Measurements from ENCODE around the gene CASP12. TPM values are rescaled to one million over a fixed set of nuclear protein-coding genes. Genes with fewer than 3 reads are reported as not detected.

CASP12 gene
- total RNA-seq, 2 donors from 2014 or later, result not detected

DNA sequence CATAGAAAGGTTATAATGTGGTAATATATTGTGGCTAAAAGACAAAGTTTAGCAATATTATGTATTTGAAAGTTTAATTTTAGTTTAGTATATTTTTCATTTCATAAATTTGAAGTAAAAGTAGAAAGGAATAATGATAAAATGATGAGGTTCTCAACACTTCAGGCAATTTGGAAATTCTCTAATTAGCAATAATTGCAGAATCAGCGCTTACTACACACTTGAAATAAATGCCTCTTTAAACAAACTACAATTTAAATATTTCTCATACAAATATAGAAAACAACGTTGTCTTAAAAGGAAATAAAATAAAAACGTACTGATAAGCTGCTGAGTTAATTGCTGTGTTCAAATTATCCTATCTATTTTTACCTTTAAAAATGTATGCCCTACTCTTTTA, 25.9 kb downstream of the CASP12 start:
- no peaks in the 10 kb centered on the region for H3K36me3 Mint-ChIP-seq (ENCODE audit: low read depth)
- ATAC-seq (replicated peaks), result no peak
- peaks cover 13% of the 10 kb centered on the region for H3K4me1 Mint-ChIP-seq
- H3K4me3 Mint-ChIP-seq, result no peak overlapping the region
- no peaks in the 10 kb centered on the region for H3K27me3 Mint-ChIP-seq
- H3K9me3 Mint-ChIP-seq, result no peaks in the 10 kb centered on the region
- H3K27ac Mint-ChIP-seq, result no peak overlapping the region

DNA sequence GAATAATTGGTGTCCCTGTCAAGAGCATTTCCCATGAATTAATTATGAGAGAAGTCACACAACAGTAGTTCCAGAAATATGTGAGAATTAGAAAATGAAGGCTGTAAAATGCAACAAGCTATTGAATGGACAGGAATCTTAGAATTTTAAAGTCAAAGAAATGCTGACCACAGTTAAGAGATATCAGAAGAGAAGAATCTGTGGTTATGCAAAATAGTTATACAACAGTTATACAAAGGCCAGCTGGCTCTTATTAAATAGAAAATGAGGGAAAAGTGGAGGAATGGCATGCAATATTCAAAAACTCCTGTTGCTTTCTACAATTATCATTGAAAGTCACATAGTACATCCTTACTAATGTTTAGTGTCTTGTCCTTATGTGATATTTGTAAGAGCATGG, 27.4 kb downstream of the CASP12 start:
- Mint-ChIP-seq H3K27me3 (no peaks in the 10 kb centered on the region), H3K4me1 (peaks cover 5% of the 10 kb centered on the region), H3K4me3 (no peak overlapping the region), H3K9me3 (no peaks in the 10 kb centered on the region), H3K27ac (no peak overlapping the region), H3K36me3 (ENCODE audit: low read depth) (no peaks in the 10 kb centered on the region)
- no peak for ATAC-seq (replicated peaks)

GRCh38 chr11:104866815-104867214, 31.4 kb downstream of the CASP12 start:
- H3K4me3 Mint-ChIP-seq, result no peak overlapping the region

DNA sequence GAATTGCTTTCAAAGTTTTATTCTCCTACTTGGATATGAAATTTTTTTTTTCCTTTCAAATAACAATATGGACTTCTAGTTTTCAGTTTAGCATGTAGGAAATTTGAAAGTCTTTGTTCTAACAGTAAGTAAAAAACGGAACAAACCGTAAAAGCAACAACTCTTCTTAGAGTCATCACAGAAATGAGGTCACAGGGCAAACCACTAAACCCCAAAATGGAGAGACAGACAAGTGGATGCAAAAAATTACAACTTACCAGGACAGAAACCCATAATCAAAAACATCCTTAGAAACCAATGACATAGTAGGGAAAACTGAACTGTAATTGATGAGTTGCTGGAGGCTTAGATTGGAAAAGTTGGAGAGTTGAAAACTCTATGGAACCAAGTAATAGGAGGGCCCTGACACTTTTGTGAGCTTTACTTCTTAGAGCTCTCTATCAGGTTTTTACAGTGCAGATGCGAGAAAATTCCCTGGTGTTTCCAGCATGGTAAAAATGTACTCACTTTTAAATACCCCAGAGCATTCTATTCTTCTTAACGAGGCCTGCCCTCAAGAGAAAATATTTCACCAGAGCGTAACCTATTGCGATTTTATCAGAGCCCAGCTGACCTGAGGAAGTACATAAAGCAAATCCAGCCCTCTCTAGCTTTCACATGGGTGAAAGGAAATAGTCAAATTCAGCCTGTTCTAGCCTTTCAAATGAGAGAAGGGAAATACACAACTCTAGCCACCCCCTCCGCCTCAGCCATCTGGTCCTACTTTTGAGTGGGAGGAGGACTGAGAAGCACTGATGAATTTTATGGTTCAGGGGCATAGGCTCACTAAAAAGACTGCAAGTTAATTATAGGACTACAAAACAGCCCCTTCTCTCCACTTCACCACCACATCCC, 39.1 kb downstream of the CASP12 start:
- H3K27me3 Mint-ChIP-seq, result no peaks in the 10 kb centered on the region
- peak; percentile 80 for ATAC-seq (replicated peaks)
- H3K4me1 Mint-ChIP-seq, result peaks cover 22% of the 10 kb centered on the region

More at GRCh38 chr11:104866815-104867214, 31.4 kb downstream of the CASP12 start:
- H3K27ac Mint-ChIP-seq, result no peak overlapping the region
- H3K4me1 Mint-ChIP-seq, result peaks cover 5% of the 10 kb centered on the region
- peaks cover 10% of the 10 kb centered on the region for H3K9me3 Mint-ChIP-seq
- ATAC-seq (replicated peaks), result no peak
- H3K27me3 Mint-ChIP-seq, result no peaks in the 10 kb centered on the region
- H3K36me3 Mint-ChIP-seq (ENCODE audit: low read depth), result no peaks in the 10 kb centered on the region

GRCh38 chr11:104856607-104857006, 41.7 kb downstream of the CASP12 start:
- ATAC-seq (replicated peaks), result no peak
- no peaks in the 10 kb centered on the region for H3K36me3 Mint-ChIP-seq (ENCODE audit: low read depth)
- no peak overlapping the region for H3K27ac Mint-ChIP-seq
- no peaks in the 10 kb centered on the region for H3K27me3 Mint-ChIP-seq
- H3K4me3 Mint-ChIP-seq, result no peak overlapping the region
- H3K9me3 Mint-ChIP-seq, result no peaks in the 10 kb centered on the region
- H3K4me1 Mint-ChIP-seq, result peaks cover 22% of the 10 kb centered on the region

More for the DNA sequence above, 39.1 kb downstream of the CASP12 start:
- peak overlapping the region; percentile 64 for H3K4me3 Mint-ChIP-seq
- peak overlapping the region; percentile 76 for H3K27ac Mint-ChIP-seq
- no peaks in the 10 kb centered on the region for H3K36me3 Mint-ChIP-seq (ENCODE audit: low read depth)
- H3K9me3 Mint-ChIP-seq, result no peaks in the 10 kb centered on the region

GRCh38 chr11:104855965-104856364, 42.3 kb downstream of the CASP12 start:
- H3K36me3 Mint-ChIP-seq (ENCODE audit: low read depth), result no peaks in the 10 kb centered on the region
- no peaks in the 10 kb centered on the region for H3K9me3 Mint-ChIP-seq
- H3K4me3 Mint-ChIP-seq, result no peak overlapping the region
- H3K4me1 Mint-ChIP-seq, result peaks cover 22% of the 10 kb centered on the region
- no peaks in the 10 kb centered on the region for H3K27me3 Mint-ChIP-seq
- ATAC-seq (replicated peaks), result no peak
- H3K27ac Mint-ChIP-seq, result no peak overlapping the region

GRCh38 chr11:104853276-104853675, 45.0 kb downstream of the CASP12 start:
- Mint-ChIP-seq H3K27me3 (no peaks in the 10 kb centered on the region), H3K36me3 (ENCODE audit: low read depth) (no peaks in the 10 kb centered on the region), H3K9me3 (no peaks in the 10 kb centered on the region), H3K4me3 (no peak overlapping the region), H3K27ac (no peak overlapping the region), H3K4me1 (peaks cover 5% of the 10 kb centered on the region)
- no peak for ATAC-seq (replicated peaks)

DNA sequence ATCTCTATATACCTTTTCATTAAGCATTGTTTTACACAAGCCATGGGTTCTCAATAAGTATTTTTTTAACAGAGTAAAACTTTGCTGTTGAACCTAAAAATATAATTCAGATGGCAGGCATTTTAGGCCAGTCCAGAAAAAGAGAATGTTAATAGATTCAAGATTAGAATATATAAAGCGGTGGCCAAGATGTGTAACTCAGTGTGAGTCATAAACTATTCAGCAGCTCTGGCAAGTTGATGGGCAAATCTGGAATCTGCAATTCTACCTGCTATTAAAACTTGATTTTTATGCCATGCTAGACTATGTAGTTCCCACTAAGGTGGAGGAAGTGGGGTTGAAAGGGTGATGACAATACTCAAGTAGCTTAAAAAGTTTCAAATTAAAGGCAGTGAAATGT, 45.4 kb downstream of the CASP12 start:
- H3K27ac Mint-ChIP-seq, result no peak overlapping the region
- H3K36me3 Mint-ChIP-seq (ENCODE audit: low read depth), result no peaks in the 10 kb centered on the region
- H3K27me3 Mint-ChIP-seq, result no peaks in the 10 kb centered on the region
- no peaks in the 10 kb centered on the region for H3K9me3 Mint-ChIP-seq
- no peak for ATAC-seq (replicated peaks)
- H3K4me3 Mint-ChIP-seq, result no peak overlapping the region
- H3K4me1 Mint-ChIP-seq, result peaks cover under 1% of the 10 kb centered on the region

DNA sequence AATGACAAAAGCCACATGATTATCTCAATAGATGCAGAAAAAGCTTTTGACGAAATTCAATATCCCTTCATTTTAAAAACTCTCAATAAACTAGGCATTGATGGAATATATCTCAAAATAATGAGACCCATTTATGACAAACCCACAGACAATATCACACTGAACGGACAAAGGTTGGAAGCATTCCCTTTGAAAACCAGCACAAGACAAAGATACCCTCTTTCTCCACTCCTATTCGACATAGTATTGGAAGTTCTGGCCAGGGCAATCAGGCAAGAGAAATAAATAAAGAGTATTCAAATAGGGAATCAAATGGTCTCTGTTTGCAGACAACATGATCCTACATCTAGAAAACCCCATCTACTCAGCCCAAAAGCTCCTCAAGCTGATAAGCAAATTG, 52.0 kb downstream of the CASP12 start:
- Mint-ChIP-seq H3K27ac (no peak overlapping the region), H3K27me3 (no peaks in the 10 kb centered on the region), H3K9me3 (no peaks in the 10 kb centered on the region), H3K4me1 (no peaks in the 10 kb centered on the region), H3K4me3 (no peak overlapping the region), H3K36me3 (ENCODE audit: low read depth) (no peaks in the 10 kb centered on the region)
- no peak for ATAC-seq (replicated peaks)

DNA sequence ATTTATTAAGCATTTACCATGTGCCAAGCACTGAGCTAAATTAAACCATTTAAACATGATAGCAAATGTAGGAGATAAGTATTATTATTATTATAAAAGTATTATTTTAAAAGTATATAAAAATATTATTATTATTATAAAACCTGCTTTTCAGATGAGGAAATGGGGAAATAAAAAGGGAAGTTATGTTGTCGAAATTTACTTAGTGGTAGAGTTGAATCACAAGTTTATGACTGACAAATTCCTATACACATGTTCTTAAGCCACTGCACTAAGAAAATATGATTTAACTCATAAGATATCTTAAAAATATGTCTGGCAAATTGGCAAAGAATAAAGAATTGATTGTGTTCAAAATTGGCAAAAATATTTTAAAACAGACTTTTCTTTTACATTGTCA, 53.8 kb downstream of the CASP12 start:
- no peaks in the 10 kb centered on the region for H3K36me3 Mint-ChIP-seq (ENCODE audit: low read depth)
- no peaks in the 10 kb centered on the region for H3K9me3 Mint-ChIP-seq
- ATAC-seq (replicated peaks), result no peak
- no peaks in the 10 kb centered on the region for H3K4me1 Mint-ChIP-seq
- no peak overlapping the region for H3K27ac Mint-ChIP-seq
- no peaks in the 10 kb centered on the region for H3K27me3 Mint-ChIP-seq
- no peak overlapping the region for H3K4me3 Mint-ChIP-seq

DNA sequence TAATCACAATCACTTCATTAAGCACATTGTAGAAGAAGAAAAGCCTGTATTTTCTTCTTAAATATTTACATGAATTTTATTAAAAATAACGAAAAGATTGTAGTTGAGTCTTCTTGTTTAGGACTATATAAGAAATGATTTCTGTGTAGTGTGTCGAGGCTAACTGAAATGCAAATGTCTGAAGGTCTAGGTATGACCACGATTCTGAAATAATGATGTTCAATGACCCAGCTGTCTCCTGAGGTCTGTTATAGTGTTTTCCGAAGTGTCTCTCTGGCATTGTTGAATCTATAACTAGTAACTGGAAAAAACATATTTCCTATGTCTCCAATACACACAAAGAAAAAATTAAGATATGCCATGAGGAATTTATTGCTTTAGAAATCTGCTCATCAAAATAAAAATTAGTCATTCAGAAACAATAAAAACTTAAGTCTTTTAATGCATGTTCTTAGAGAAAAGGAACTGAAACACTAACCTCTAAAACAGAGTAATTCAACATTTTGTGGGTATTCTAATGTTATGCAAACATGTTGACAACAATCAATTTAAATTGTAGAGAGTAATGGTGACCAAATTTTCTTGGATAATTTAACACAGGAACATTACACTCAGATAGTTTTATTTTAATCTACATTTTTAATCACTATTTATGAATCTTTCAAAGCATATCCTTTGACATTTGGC, 55.0 kb downstream of the CASP12 start:
- H3K9me3 Mint-ChIP-seq, result peaks cover 5% of the 10 kb centered on the region
- no peak overlapping the region for H3K4me3 Mint-ChIP-seq

DNA sequence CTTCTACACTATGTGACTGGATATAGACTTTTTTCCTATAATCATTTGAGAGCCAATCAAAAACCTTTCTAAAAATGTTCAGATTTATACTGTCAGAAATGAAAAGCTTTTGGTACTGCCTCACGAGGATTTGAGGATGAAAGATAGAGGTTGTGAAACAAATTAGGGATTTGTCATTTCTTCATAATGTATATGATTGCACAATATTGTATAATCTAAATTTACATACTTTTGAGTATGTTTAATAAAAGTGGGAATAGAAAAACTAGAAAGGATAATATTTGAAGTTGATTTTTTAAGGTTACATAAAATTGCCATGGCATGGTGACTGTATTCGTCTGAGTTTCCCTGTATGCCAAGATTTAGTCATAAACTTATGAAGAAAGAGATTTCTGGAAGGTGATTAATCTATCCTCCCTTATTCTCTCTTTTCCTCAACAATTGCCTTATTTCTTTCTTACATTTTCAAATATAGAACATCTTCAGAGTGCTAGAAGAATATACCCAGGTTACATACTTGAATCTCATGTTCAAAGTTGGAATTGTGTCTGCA, 56.2 kb downstream of the CASP12 start:
- no peak for ATAC-seq (replicated peaks)
- H3K4me3 Mint-ChIP-seq, result no peak overlapping the region
- no peaks in the 10 kb centered on the region for H3K36me3 Mint-ChIP-seq (ENCODE audit: low read depth)
- H3K27me3 Mint-ChIP-seq, result no peaks in the 10 kb centered on the region
- H3K9me3 Mint-ChIP-seq, result peaks cover 5% of the 10 kb centered on the region
- no peaks in the 10 kb centered on the region for H3K4me1 Mint-ChIP-seq
- H3K27ac Mint-ChIP-seq, result no peak overlapping the region

More for the DNA sequence above, 55.0 kb downstream of the CASP12 start:
- no peak for ATAC-seq (replicated peaks)
- no peaks in the 10 kb centered on the region for H3K36me3 Mint-ChIP-seq (ENCODE audit: low read depth)
- no peaks in the 10 kb centered on the region for H3K27me3 Mint-ChIP-seq
- no peak overlapping the region for H3K27ac Mint-ChIP-seq
- no peaks in the 10 kb centered on the region for H3K4me1 Mint-ChIP-seq

- Mint-ChIP-seq H3K27ac (no peak overlapping the region), H3K4me1 (no peaks in the 10 kb centered on the region), H3K4me3 (no peak overlapping the region), H3K27me3 (no peaks in the 10 kb centered on the region), H3K36me3 (ENCODE audit: low read depth) (no peaks in the 10 kb centered on the region), H3K9me3 (peaks cover 5% of the 10 kb centered on the region)
- ATAC-seq (replicated peaks), result no peak
Observed at GRCh38 chr11:104841185-104841584, 57.1 kb downstream of the CASP12 start.

DNA sequence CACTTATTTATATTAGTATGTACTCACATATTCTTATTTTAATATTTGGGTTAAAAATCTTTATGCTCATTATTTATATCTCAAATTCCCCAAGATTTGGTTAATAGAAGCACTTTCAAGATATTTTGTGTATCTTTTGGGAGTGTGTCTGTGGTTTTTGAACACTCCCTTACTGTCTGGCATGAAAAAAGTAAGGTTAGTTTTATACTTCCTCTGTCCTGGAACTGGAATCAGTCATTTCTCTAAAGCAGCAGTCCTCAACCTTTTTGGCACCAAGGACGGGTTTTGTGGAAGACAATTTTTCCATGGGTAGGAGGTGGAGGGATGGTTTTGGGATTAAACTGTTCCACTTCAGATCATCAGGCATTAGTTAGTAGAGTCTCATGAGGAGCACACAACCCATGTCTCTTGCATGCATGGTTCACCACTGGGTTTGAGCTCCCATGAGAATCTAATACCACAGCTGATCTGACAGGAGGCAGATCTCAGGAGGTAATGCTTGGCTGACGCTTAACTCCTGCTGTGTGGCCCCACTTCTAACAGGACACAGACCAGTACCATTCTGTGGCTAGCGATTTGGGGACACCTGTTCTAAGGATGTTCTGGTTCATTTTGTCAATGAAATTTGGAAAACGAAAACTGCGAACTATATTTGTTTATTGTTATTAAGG, 60.2 kb downstream of the CASP12 start:
- no peak overlapping the region for H3K4me3 Mint-ChIP-seq
- no peak for ATAC-seq (replicated peaks)
- no peaks in the 10 kb centered on the region for H3K27me3 Mint-ChIP-seq
- H3K36me3 Mint-ChIP-seq (ENCODE audit: low read depth), result no peaks in the 10 kb centered on the region
- H3K27ac Mint-ChIP-seq, result no peak overlapping the region
- H3K4me1 Mint-ChIP-seq, result no peaks in the 10 kb centered on the region
- H3K9me3 Mint-ChIP-seq, result peaks cover 5% of the 10 kb centered on the region

All from activated T-helper 17 cell treated with anti-CD3 and anti-CD28 coated beads, Interleukin-2, amount 50 U/mL, for 72 hours (primary cell).